ENCODE data around the gene PPP1R14C.

- TF ChIP-seq CTCF (IDR thresholded peaks at IDR 0.05) (no peak), EP300 (IDR thresholded peaks at IDR 0.05) (no peak), POLR2A (IDR thresholded peaks at IDR 0.05) (no peak), POLR2AphosphoS5 (IDR thresholded peaks at IDR 0.05) (peak in 1 of 2 donors; percentile 41)
Measured at GRCh38 chr6:150128425-150128824, 14.4 kb upstream of the PPP1R14C start.
